ENCODE measurements around the gene NEDD4L.

Gene NEDD4L

DNA sequence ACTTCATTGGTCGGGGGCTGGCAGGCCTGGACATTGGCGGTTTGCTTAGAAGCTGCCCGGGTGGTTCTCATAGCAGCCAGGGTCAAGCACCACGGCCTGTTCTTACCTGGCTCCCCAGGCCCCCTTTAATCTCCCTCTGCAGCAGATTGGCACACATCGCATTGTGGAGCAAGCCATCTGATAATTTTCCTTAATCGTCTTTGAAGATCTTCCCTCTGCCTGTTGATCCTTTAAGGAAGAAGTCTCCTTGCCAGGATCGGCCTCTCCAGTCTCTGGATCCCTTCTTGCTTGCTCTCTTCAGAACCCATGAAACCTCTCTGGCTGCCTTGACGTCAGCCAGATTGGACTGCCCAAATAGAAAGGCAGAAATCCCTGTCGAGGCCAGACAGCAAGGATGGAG lies 75.8 kb downstream of the NEDD4L start:
- no peak for DNase-seq (ENCODE audit: low spot score)

GRCh38 chr18:58124475-58124874 lies 80.4 kb downstream of the NEDD4L start:
- DNase-seq (ENCODE audit: low spot score), result no peak

DNA sequence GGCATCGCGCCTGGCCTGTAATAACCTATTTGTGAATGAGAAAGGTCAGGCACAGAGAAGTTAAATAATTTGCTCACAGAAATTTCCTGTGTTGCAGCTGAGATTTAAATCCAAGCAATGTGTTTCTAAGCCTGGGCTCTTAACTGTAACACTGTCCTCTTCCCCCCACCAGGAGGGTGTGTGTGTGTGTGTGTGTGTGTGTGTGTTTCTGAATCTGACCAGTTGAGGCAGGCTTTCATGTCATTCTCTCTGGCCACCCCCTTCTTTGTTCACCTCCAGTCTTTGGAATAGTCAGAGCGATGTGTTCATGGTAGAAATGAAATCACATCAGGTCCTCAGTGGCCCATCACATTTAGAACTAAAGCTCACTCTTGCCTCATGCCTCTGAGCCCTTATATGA lies 81.2 kb downstream of the NEDD4L start:
- DNase-seq (ENCODE audit: low spot score), result no peak

DNA sequence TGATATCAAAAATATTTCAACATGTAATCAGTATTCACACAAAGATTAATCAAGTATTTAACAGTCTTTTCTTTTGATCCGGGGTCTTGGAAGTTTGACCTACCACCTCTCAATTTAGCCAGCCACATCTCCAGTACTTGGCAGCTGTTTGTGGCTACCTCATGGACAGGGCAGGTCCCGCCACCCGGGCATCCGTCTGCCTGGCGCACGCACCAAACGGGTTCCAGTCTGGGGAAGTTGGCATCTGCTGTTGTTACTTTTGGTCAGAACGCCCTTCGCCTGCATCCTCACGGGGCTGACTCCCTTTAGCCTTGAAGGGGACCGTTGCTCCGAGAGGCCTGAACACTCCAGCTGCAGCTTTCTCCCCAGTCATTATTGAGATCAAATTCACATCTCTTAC lies 81.7 kb downstream of the NEDD4L start:
- no peak for DNase-seq (ENCODE audit: low spot score)

DNA sequence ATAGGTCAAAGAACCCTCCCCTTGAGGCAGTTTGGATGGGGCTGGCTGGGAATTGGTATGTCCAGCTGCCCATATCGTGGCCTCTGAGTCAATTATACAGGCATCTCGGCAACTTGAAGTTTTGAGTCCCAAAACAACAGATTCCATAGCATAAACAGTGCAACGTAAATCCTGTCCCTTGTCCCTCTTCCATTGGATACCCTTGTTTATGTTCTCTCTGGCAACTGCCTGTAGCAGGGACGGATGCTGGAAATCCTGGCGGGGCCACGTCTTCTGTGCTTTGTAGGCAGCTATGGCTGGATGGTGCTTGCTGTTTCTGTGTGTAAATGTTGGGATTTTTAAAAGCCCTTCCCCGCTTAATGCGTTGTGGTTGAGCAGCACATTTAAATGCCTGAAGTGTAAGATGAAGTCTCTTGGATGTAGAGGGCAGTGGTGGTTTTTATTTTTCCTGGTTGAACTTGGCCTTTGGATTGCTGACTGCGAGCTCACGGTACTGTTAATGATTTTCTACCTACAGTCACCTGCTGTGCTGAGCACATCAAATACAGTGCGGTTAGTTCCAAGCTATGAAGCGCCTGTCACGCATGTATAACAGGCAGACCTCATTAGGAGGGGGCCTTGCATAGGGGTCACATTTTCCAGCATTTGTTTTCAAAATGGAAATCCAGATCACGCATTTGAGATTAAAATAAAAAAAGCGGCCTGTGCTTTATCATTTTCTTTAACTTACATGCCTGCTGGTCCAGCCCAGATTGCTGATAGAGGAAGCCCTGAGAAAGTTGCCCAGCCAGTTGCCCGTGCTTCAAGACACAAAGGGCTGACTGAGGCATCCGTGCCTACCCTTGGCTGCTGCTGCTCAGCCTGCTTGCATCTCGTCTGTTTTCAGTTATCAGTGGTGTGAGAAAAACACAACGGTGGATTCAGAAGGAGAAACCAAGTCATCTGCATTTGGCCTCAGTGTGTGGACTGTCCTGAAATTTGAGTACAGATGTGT lies 84.7 kb downstream of the NEDD4L start:
- no peak for DNase-seq (ENCODE audit: low spot score)

DNA sequence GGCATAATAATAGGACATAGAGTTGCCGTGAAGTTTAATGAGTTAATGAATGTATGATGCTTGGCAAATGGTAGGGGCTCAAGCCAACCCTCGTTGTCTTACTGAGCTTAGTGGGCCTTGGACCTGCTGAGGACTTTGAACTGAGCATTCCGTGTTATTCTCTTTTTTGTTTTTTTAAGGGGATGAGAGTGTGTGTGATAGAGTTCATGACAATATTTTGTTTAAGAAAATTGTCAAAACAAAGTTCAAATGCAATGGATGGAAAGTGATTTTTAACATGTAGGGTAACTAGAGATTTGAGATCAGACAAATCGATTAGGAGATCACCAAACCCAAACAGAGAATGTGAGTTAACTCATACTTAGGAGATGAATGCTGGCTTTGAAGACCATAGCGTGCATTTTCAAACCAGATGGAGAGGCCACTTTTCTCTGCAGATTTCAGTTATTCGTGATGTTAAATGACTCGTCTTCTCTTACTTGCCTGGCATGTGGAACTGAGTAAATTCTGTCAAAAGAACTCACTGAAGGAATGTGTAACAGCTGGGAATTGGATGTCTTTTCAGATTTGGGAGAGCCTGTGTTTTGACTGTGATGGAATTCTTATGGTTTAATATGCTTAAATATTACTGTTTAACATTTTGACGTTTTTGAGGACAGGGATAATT lies 88.7 kb downstream of the NEDD4L start:
- DNase-seq (ENCODE audit: low spot score), result no peak

DNA sequence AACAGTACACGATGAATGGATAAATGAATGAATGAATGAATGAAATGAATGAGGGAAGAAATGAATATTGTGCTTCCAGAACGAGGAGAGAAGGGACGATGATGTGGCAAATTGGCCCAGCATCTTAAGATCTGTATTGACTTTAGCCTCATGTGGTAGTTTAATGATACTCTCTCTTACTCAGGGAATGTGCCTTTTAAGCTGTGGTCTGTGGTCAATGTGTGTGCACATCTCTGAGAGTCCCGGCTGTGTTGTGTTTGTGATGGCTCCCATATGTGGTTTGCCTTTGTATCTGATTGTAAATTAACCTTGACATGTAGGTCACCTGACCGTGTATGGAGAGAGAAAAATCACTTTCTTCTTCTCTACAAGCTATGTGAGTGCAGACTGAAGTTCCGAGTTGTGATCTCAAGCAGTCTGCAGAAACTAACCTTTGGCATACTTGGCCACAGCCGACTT lies 91.2 kb downstream of the NEDD4L start:
- DNase-seq (ENCODE audit: low spot score), result no peak

GRCh38 chr18:58135701-58136331 lies 91.8 kb downstream of the NEDD4L start:
- DNase-seq (ENCODE audit: low spot score), result no peak

- DNase-seq (ENCODE audit: low spot score), result no peak
These were observed 92.9 kb downstream of the NEDD4L start for GRCh38 chr18:58136879-58137278.

DNA sequence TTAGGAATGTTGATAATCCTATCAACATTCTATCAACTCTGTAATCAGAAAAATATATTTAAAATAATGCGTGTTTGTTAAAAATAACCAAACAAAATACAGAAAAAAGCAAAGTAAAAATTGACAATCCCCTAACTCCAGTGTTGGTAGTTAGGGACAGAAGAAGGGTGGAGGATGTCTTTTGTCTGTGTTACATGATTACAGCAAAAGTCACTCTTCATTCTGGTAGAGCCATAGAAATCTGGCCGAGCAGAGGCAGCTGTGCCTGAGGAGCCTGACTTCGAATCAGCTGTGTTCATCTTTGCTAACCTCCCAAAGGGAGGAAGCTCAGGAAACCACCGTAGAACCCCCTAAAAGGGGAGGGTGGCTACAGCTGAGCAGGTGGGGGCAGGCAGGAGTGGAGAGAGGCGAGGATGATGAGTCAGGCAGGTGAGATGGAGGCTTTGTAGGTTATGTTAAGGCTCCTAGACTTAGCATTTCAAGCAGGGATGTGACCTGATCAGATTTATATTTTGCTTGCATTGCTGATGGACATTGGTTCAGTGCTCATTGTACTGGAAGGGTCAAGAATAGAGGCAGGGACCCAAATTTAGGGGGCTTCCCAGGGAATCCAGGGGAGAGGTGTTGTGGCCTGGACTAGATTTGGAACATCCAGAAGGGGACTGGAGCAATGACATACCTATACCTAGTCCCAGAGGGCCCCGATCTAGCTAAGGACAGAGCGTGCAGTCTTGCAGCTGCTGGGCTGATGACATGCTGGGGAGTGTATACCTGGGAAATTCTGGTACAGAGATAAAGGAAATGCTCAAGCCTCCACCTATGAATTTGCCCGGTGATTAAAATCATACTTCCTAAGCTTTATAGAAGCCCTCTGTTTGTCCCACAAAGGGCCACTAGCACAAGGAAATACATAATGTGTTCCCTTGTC lies 95.7 kb downstream of the NEDD4L start:
- DNase-seq (ENCODE audit: low spot score), result no peak

DNA sequence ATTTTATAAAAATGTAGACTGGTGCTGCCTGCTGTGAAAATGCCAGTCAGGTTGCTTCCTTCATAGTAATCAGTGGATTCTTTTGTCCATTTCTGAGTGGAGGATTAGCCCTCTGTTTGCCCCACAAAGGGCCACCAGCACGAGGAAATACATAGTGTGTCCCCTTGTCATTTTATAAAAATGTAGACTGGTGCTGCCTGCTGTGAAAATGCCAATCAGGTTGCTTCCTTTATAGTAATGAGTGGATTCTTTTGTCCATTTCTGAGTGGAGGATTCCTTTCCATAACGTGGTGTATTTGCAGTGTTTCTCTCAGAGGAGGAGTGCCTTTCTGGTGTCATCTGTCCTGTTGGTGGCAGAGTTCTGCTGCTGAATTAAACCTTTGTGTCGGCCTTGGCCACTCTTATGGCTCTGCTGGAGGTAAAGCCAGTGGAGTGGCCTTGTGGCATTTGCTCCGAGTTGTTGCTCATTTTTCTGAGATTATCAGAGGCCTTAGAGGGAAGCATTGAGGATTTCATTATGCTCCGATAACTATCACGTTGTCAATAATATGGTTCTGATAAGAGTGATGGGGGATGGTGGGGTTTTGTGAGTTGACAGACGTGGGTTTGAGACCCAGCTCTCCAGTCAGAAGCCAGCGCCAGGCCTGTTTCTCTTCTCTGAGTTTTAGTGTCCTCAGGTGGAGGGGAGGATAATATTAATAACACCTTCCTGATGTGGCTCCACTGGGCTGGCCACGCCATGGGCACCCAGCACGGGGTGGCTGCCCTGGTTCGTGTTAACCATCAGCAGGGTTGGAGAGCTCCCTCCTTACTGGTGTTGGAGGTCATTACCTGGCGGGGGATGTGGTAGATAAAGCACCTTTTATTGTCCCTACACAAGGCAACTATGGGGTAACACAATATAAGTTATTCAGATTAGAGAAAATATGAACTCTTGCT lies 96.6 kb downstream of the NEDD4L start:
- DNase-seq (ENCODE audit: low spot score), result no peak

- no peak for DNase-seq (ENCODE audit: low spot score)
These were observed 99.4 kb downstream of the NEDD4L start for GRCh38 chr18:58143386-58143785.

DNA sequence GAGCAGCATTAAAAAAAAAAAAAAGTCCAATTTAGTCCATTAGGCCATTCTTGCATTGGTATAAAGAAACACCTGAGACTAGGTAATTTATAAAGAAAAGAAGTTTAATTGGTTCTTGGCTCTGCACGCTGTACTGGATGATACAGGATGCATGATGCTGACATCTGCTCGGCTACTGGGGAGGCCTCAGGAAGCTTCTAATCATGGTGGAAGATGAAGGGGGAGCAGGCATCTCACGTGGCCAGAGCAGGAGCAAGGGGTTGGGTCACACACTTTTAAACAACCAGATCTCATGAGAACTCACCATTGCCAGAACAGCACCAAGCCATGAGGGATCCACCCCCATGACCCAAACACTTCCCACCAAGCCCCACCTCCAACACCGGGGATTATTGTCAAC lies 100.1 kb downstream of the NEDD4L start:
- no peak for DNase-seq (ENCODE audit: low spot score)

DNA sequence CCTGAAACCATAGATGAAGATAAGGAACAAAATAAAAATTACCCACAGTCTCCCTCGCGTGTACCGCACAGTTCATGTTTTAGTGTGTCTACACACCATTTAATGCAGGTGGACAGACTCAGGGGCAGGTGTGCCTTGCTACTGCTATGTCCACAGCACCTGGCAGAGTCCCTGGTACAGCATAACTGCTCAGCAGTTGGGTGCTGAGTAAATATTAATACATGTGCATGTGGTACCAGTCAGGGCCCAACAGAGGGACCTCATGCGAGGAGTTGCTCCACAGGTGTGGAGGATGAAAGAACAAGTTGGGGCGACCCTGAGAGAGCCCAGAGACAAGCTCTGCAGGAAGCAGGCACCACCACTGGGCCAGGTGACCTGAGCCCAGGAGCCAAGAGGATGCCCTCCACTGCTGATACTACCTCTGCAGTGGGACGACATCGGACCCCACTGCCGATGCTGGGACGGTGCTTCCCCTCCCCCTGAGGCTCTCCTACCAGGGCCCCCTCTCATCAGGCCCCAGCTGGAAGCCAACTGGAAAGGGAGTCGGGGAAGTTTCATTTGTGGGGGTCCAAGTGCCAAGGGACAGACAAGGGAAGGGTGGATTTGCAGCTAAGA lies 100.8 kb downstream of the NEDD4L start:
- no peak for DNase-seq (ENCODE audit: low spot score)

DNA sequence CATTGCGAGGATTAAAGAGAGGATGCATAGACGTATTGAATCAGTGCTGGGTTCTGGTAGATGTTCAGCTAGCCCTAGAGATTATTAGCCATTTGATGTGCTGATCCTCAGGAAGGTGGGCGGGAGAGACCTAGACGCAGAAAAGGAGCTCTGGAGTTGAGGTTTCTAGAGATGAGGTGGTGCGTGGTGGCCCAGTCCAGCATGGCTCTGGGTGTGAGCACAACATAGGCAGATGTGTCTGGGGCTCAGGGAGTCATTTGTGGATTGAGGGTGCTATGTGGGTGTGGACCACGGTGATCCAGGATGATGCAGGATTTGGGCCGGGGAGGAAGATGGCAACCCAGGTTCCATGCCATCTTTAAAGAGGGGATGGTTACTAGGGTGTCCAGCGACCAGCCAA lies 102.1 kb downstream of the NEDD4L start:
- DNase-seq (ENCODE audit: low spot score), result no peak

- DNase-seq (ENCODE audit: low spot score), result no peak
These were observed 105.0 kb downstream of the NEDD4L start for GRCh38 chr18:58148954-58149471.

DNA sequence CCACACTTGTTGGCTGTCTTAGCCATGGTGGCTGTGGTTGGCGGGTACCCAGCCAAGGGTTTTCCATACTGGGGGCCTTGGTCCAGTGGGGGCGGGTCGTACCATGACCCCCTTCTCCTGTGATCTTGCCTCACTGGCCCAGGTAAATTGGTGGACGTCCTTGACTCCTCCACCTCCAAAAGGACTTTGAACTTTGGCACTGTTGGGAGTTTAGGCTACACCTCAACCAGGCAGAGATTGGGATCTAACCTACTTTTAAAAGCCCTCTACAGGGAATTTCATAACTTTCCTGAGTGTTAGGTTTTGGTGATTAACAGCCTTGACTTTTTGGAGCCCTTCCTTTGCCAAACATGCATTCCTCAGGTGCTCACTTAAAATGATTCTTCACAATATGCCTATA lies 106.7 kb downstream of the NEDD4L start:
- DNase-seq (ENCODE audit: low spot score), result no peak

DNA sequence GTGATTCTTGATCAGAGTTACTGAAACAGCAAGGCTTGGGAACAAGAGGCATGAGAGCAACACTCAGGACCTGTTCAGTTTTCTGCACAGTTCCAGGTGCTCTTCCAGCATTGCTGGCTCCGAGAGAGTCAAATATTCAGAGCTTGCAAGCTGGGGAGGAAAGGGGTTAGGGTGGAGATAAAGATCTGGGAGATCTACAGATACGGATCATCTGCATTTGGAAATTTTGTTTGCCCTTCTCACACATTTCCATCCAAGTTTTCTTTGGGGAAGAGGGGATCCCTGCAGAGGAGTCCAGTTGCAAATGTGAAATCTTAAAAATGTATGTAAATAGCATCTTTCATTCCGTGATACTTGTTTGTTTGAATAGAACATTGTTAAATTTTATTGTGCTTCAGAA lies 108.2 kb downstream of the NEDD4L start:
- no peak for DNase-seq (ENCODE audit: low spot score)

- DNase-seq (ENCODE audit: low spot score), result no peak
These were observed 108.9 kb downstream of the NEDD4L start for GRCh38 chr18:58152891-58153290.

DNA sequence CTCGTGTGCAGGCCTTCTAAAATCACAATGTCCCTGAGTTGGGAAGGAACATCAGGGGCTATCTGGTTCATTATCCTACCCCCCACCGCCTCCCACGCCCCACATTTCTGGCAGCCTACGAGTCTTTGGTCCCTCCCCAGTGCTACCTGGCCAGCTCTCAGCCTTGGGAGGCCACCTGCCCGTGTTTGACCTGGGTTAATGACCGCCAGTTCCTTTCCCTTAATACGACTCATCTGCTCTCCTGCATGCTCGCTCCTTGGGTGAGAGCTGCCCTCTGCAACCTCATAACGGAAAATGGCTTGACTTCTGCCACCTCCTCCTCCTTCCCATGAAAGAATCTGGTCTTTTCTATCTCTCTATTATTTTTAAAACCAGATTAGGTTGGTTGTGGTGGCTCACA lies 112.5 kb downstream of the NEDD4L start:
- DNase-seq (ENCODE audit: low spot score), result no peak
